Measurements from ENCODE around the gene CLASP2. TPM values are rescaled to one million over a fixed set of nuclear protein-coding genes. Genes with fewer than 3 reads are reported as not detected.
A peak's percentile ranks its signal among the peaks of the same experiment; 100 is the strongest.

Gene CLASP2
- total and polyA plus RNA-seq, 7 donors: 7.3 to 71.9 (median 37.7) TPM

DNA sequence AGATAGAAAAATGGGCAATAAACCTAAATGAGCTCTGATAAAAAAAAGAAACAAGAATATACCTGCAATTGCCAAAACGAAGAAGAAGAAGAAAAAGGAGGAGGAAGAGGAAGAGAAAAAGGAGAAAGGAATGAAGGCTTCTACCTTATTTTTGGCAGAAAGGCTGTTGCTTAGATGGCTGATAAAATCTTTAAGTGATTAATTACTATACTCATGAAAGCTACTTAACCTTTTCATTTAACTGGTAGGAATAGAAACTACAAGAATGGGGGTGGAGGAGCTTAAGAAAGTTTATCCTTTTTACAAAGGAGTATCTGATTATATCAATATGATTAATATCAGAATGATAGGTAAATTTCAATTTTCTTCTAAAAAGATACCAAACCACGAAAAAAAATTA, 75.2 kb downstream of the CLASP2 start:
- ATAC-seq (no peak), DNase-seq (no peak)
- peaks cover 0 to 33% of the 10 kb centered on the region in 2 donors for H3K36me3 ChIP-seq (ENCODE audit: insufficient read depth in 1 of 2, low read depth in 1 of 2)
- no peaks in the 10 kb centered on the region for H3K27me3 ChIP-seq (ENCODE audit: insufficient read depth in 3 of 3, low read length in 2 of 3)
- no peaks in the 10 kb centered on the region for H3K9me3 ChIP-seq
- H3K4me1 ChIP-seq: peaks cover 4% of the 10 kb centered on the region
- TF ChIP-seq, protein P1, sequence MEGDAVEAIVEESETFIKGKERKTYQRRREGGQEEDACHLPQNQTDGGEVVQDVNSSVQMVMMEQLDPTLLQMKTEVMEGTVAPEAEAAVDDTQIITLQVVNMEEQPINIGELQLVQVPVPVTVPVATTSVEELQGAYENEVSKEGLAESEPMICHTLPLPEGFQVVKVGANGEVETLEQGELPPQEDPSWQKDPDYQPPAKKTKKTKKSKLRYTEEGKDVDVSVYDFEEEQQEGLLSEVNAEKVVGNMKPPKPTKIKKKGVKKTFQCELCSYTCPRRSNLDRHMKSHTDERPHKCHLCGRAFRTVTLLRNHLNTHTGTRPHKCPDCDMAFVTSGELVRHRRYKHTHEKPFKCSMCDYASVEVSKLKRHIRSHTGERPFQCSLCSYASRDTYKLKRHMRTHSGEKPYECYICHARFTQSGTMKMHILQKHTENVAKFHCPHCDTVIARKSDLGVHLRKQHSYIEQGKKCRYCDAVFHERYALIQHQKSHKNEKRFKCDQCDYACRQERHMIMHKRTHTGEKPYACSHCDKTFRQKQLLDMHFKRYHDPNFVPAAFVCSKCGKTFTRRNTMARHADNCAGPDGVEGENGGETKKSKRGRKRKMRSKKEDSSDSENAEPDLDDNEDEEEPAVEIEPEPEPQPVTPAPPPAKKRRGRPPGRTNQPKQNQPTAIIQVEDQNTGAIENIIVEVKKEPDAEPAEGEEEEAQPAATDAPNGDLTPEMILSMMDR (IDR thresholded peaks at IDR 0.05): no peak
- 82 to 86% (median 85%) methylated on average over 2 of the region's 2 CpGs for WGBS, 3 donors
- no peak overlapping the region for H3K27ac ChIP-seq
- H3K4me3 ChIP-seq: no peak overlapping the region
- intact Hi-C loops (cut with DNase I): no loop called here

DNA sequence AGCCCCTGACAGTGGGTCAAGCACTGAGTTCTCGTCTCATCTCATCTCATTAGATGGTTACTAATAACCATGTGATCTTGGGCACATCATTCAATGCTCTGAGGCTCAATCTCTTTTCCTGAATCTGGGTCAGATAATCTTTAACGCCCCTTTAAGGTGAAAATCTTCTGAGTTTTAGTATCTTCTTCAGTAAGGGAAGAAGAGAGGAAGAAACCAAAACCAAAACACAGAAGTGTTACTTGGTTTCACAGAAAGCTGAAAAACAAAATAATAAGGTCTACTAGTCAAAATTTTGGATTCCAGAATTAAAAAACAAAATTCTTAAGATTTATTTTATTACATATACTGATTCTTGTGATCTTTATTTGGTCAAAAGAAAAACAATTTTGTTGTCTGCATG, 78.2 kb downstream of the CLASP2 start:
- Histone ChIP-seq H3K4me3 (no peak overlapping the region), H3K27ac (no peak overlapping the region), H3K36me3 (ENCODE audit: insufficient read depth in 1 of 2, low read depth in 1 of 2) (peaks cover 0 to 32% of the 10 kb centered on the region in 2 donors), H3K9me3 (no peaks in the 10 kb centered on the region), H3K27me3 (ENCODE audit: insufficient read depth in 3 of 3, low read length in 2 of 3) (no peaks in the 10 kb centered on the region), H3K4me1 (no peaks in the 10 kb centered on the region)
- TF ChIP-seq, protein P1 (IDR thresholded peaks at IDR 0.05): no peak
- intact Hi-C loops (cut with DNase I): loop anchor here in 1 of 2 donors (5.0 kb wide), 1 partner anchor 147 kb away; no protein-coding TSS in a partner anchor
- no peak for DNase-seq
- 86 to 93% (median 88%) methylated on average over 2 of the region's 2 CpGs for WGBS, 3 donors
- no peak for ATAC-seq

DNA sequence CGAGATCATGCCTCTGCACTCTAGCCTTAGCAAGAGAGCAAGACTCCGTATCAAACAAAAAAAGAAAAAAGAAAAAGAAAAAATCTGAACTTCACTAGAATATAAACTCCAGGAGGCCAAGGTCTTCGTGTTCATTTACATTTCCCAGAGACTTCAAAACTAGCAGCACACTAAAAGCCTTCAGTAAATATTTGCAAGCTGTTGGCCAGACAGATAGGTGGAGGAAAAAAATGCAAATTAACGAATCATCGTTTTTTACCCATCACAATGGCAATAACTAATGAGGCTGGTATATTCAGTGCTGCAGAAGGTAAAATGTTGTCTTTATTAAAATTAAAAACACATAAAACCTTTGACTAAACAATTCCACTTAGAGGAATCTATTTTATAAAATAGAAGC, 80.6 kb downstream of the CLASP2 start:
- Histone ChIP-seq H3K27ac (no peak overlapping the region), H3K9me3 (no peaks in the 10 kb centered on the region), H3K27me3 (ENCODE audit: insufficient read depth in 3 of 3, low read length in 2 of 3) (no peaks in the 10 kb centered on the region), H3K4me3 (no peak overlapping the region), H3K36me3 (ENCODE audit: insufficient read depth in 1 of 2, low read depth in 1 of 2) (peaks cover 0 to 16% of the 10 kb centered on the region in 2 donors), H3K4me1 (no peaks in the 10 kb centered on the region)
- ATAC-seq (no peak), DNase-seq (no peak)
- intact Hi-C loops (cut with DNase I): loop anchor here (2.0 to 5.0 kb wide), 3 partner anchors 77 to 150 kb away; no protein-coding TSS in a partner anchor
- whole genome bisulfite sequencing, 3 donors: 77 to 84% (median 84%) methylated on average over 5 of the region's 5 CpGs
- TF ChIP-seq, protein P1 (IDR thresholded peaks at IDR 0.05): no peak

DNA sequence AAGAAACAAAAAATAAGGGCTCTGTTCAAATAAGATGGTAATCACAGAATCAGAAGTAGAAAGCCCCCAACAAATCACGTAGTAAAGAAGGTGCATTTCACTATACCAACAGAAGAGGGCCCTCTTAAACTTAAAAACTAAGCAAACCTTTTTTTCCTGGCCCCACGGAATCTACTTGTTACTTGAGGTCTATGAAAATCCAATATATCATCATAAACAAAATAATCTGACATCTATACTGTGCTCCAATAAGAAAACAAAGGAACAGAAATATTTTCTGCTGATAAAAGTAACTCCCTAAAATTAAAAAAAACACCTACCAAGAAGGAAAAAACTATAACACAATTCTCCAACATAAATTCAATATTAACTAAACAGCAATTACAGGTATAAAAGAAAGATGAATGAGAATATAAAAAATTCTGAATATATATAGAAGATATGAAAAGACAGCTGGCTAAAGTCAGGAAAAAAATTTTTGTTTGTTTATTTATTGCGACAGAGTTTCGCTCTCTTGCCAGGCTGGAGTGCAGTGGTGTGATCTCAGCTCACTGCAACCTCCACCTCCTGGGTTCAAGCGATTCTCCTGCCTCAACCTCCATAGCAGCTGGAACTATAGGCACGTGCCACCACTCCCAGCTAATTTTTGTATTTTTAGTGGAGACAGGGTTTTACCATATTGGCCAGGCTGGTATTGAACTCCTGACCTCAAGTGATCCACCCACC, 81.8 kb downstream of the CLASP2 start:
- TF ChIP-seq, protein P1 (IDR thresholded peaks at IDR 0.05): peak; percentile 66
- DNase-seq: no peak
- Histone ChIP-seq H3K27me3 (ENCODE audit: insufficient read depth in 3 of 3, low read length in 2 of 3) (no peaks in the 10 kb centered on the region), H3K9me3 (no peaks in the 10 kb centered on the region), H3K4me1 (no peaks in the 10 kb centered on the region), H3K4me3 (no peak overlapping the region), H3K36me3 (ENCODE audit: insufficient read depth in 1 of 2, low read depth in 1 of 2) (peaks cover 0 to 18% of the 10 kb centered on the region in 2 donors), H3K27ac (no peak overlapping the region)
- ATAC-seq: peak in 3 of 4 donors; percentile 48 to 86 (median 65)
- intact Hi-C loops (cut with DNase I): loop anchor here (1.0 to 5.0 kb wide), 4 partner anchors 79 to 151 kb away; no protein-coding TSS in a partner anchor
- WGBS, 3 donors: 47 to 70% (median 58%) methylated on average over 6 of the region's 6 CpGs
